ENCODE results near the gene ANG.
"Not testable (repeated sequence)": the region's sequence is repeated elsewhere in the genome, so short reads cannot be mapped to it uniquely, and the experiment has no call there.

DNA sequence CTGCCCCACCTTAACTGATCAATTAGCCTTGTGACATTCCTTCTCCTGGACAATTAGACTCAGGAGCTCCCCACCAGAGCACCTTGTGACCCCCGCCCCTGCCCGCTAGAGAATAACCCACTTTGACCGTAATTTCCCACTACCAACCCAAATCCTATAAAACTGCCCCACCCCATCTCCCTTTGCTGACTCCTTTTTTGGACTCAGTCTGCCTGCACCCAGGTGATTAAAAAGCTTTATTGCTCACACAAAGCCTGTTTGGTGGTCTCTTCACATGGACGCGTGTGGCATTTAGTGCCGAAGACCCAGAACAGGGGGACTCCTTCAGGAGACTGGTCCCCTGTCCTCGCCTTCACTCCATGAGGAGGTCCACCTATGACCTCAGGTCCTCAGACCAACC is 12.4 kb downstream of the ANG start:
- TF ChIP-seq POLR2A (IDR thresholded peaks at IDR 0.05), result not testable (repeated sequence)
- TF ChIP-seq, protein P1, sequence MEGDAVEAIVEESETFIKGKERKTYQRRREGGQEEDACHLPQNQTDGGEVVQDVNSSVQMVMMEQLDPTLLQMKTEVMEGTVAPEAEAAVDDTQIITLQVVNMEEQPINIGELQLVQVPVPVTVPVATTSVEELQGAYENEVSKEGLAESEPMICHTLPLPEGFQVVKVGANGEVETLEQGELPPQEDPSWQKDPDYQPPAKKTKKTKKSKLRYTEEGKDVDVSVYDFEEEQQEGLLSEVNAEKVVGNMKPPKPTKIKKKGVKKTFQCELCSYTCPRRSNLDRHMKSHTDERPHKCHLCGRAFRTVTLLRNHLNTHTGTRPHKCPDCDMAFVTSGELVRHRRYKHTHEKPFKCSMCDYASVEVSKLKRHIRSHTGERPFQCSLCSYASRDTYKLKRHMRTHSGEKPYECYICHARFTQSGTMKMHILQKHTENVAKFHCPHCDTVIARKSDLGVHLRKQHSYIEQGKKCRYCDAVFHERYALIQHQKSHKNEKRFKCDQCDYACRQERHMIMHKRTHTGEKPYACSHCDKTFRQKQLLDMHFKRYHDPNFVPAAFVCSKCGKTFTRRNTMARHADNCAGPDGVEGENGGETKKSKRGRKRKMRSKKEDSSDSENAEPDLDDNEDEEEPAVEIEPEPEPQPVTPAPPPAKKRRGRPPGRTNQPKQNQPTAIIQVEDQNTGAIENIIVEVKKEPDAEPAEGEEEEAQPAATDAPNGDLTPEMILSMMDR (IDR thresholded peaks at IDR 0.05), result not testable (repeated sequence)

All from adrenal gland (tissue), 5 donors.